Measurements from ENCODE around the gene SMCO2. TPM values are rescaled to one million over a fixed set of nuclear protein-coding genes. Genes with fewer than 3 reads are reported as not detected.

Gene SMCO2
- total and polyA plus RNA-seq, 10 of the 15 experiments (the other 5 are each of a cell fraction or from before 2014, with no cell fraction given), result 0.11 to 2.3 (median 0.67) TPM

DNA sequence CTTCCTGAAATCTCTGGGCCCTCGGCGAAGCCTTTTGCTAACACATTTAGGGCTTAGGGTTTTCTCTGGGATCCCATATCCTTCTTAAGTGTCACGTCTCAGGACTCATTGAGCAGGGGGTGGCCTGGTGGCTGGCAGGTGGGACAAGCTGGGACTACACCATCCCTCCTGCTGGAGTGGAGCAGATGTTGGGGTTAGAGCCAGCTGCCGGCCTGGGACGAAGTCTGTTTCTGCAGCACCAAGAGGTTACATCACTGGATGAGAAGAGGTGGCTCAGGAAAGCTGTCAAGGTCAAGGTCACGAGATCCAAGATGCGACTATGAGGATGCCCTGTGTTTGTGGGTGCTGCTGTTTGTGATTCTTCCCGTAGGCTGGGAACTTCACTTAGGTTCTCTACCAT, 16.3 kb downstream of the SMCO2 start:
- H3K27me3 ChIP-seq (replicated peaks in 1 of 2; ENCODE audit: control insufficient read depth in 2 of 2, insufficient read depth in 2 of 2, low read length in 1 of 2), result no peaks in the 10 kb centered on the region
- H3K9ac ChIP-seq (ENCODE audit: control insufficient read depth, insufficient read depth, low read length), result no peak overlapping the region
- 92% methylated on average over 8 of the region's 8 CpGs for WGBS (ENCODE audit: insufficient coverage, insufficient replicate concordance, low lambda C conversion rate, missing lambda C conversion rate)
- DNase-seq (ENCODE audit: low read depth, low spot score) (no peak), ATAC-seq (no peak), FAIRE-seq (no peak)
- in situ Hi-C loops (cut with MboI) (no loop called here), intact Hi-C loops (cut with micrococcal nuclease; ENCODE audit: unreplicated experiment) (no loop called here)
- H3K4me3 ChIP-seq, result no peak overlapping the region
- H3K27ac ChIP-seq (ENCODE audit: control insufficient read depth, insufficient read depth), result no peak overlapping the region
- no peaks in the 10 kb centered on the region for H3K36me3 ChIP-seq (ENCODE audit: control insufficient read depth in 2 of 2, insufficient read depth in 2 of 2, low read length in 1 of 2)
- peaks cover 5% of the 10 kb centered on the region; the same call in 1 of the 2 replicates for H3K4me1 ChIP-seq (ENCODE audit: control insufficient read depth, insufficient read depth, low read length)
- POLR2A ChIA-PET, result no interaction called here
- CTCF ChIA-PET, result no interaction called here
- SMC1A ChIA-PET (ENCODE audit: uncharacterized antibody, unreplicated experiment), result no interaction called here
- H4K20me1 ChIP-seq (ENCODE audit: control insufficient read depth, insufficient read depth), result no peaks in the 10 kb centered on the region
- TF ChIP-seq, protein P1, sequence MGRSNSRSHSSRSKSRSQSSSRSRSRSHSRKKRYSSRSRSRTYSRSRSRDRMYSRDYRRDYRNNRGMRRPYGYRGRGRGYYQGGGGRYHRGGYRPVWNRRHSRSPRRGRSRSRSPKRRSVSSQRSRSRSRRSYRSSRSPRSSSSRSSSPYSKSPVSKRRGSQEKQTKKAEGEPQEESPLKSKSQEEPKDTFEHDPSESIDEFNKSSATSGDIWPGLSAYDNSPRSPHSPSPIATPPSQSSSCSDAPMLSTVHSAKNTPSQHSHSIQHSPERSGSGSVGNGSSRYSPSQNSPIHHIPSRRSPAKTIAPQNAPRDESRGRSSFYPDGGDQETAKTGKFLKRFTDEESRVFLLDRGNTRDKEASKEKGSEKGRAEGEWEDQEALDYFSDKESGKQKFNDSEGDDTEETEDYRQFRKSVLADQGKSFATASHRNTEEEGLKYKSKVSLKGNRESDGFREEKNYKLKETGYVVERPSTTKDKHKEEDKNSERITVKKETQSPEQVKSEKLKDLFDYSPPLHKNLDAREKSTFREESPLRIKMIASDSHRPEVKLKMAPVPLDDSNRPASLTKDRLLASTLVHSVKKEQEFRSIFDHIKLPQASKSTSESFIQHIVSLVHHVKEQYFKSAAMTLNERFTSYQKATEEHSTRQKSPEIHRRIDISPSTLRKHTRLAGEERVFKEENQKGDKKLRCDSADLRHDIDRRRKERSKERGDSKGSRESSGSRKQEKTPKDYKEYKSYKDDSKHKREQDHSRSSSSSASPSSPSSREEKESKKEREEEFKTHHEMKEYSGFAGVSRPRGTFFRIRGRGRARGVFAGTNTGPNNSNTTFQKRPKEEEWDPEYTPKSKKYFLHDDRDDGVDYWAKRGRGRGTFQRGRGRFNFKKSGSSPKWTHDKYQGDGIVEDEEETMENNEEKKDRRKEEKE (IDR thresholded peaks at IDR 0.05), result no peak
- TF ChIP-seq, protein P2, sequence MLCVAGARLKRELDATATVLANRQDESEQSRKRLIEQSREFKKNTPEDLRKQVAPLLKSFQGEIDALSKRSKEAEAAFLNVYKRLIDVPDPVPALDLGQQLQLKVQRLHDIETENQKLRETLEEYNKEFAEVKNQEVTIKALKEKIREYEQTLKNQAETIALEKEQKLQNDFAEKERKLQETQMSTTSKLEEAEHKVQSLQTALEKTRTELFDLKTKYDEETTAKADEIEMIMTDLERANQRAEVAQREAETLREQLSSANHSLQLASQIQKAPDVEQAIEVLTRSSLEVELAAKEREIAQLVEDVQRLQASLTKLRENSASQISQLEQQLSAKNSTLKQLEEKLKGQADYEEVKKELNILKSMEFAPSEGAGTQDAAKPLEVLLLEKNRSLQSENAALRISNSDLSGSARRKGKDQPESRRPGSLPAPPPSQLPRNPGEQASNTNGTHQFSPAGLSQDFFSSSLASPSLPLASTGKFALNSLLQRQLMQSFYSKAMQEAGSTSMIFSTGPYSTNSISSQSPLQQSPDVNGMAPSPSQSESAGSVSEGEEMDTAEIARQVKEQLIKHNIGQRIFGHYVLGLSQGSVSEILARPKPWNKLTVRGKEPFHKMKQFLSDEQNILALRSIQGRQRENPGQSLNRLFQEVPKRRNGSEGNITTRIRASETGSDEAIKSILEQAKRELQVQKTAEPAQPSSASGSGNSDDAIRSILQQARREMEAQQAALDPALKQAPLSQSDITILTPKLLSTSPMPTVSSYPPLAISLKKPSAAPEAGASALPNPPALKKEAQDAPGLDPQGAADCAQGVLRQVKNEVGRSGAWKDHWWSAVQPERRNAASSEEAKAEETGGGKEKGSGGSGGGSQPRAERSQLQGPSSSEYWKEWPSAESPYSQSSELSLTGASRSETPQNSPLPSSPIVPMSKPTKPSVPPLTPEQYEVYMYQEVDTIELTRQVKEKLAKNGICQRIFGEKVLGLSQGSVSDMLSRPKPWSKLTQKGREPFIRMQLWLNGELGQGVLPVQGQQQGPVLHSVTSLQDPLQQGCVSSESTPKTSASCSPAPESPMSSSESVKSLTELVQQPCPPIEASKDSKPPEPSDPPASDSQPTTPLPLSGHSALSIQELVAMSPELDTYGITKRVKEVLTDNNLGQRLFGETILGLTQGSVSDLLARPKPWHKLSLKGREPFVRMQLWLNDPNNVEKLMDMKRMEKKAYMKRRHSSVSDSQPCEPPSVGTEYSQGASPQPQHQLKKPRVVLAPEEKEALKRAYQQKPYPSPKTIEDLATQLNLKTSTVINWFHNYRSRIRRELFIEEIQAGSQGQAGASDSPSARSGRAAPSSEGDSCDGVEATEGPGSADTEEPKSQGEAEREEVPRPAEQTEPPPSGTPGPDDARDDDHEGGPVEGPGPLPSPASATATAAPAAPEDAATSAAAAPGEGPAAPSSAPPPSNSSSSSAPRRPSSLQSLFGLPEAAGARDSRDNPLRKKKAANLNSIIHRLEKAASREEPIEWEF (IDR thresholded peaks at IDR 0.05; ENCODE audit: insufficient replicate concordance, low read depth, low read length), result no peak
- TF ChIP-seq PAX5 (IDR thresholded peaks at IDR 0.05; ENCODE audit: borderline replicate concordance, low read depth, low read length) (no peak), DPF2 (IDR thresholded peaks at IDR 0.05) (no peak), ZBED1 (IDR thresholded peaks at IDR 0.05; ENCODE audit: borderline replicate concordance) (no peak), YY1 (IDR thresholded peaks at IDR 0.05; ENCODE audit: low read depth, low read length) (no peak), IKZF2 (IDR thresholded peaks at IDR 0.05) (no peak), KLF5 (IDR thresholded peaks at IDR 0.05; ENCODE audit: partially characterized antibody) (no peak), RB1 (IDR thresholded peaks at IDR 0.05; ENCODE audit: borderline replicate concordance) (no peak), KDM1A (IDR thresholded peaks at IDR 0.05; ENCODE audit: borderline replicate concordance) (no peak), NR2C2 (IDR thresholded peaks at IDR 0.05; ENCODE audit: borderline replicate concordance, control insufficient read depth, insufficient read length, low read depth) (no peak), RBBP5 (conservative IDR thresholded peaks at IDR 0.05) (no peak), CEBPB (IDR thresholded peaks at IDR 0.05; ENCODE audit: borderline replicate concordance in 1 of 2, low read depth in 2 of 2, low read length in 2 of 2) (no peak), EED (IDR thresholded peaks at IDR 0.05; ENCODE audit: low read depth) (no peak), SMAD1 (IDR thresholded peaks at IDR 0.05; ENCODE audit: low read depth, partially characterized antibody) (no peak), FOS (IDR thresholded peaks at IDR 0.05; ENCODE audit: borderline replicate concordance, extremely low read depth, insufficient read length) (no peak), ESRRA (IDR thresholded peaks at IDR 0.05; ENCODE audit: low read length) (no peak), LARP7 (IDR thresholded peaks at IDR 0.05) (no peak), EGR1 (IDR thresholded peaks at IDR 0.05; ENCODE audit: borderline replicate concordance in 1 of 2, low read depth in 2 of 2, low read length in 2 of 2) (no peak)
- H2AFZ ChIP-seq (ENCODE audit: control insufficient read depth, low read depth, low read length), result no peak overlapping the region
- H3K4me2 ChIP-seq (ENCODE audit: control insufficient read depth, insufficient read depth), result no peak overlapping the region
- H3K9me3 ChIP-seq (replicated peaks; ENCODE audit: control insufficient read depth, insufficient read depth, low read length), result no peaks in the 10 kb centered on the region
- RAD21 ChIA-PET (ENCODE audit: unreplicated experiment), result no interaction called here
- no peaks in the 10 kb centered on the region for H3K79me2 ChIP-seq (ENCODE audit: control insufficient read depth, insufficient read depth, low read length)
- BruUV-seq (replicated peaks), result no TSS peak

All from GM12878 (cell line).